Vagina (tissue), 2 donors: ENCODE measurements around the gene RASA3.

Source experiments
- CTCF ChIP-seq, 3 experiments: fragments of 450-650 bp in 2 of 3; fragments of 200-600 bp in 1 of 3; sonication (generic) in 1 of 3; IDR thresholded peaks; one replicate each; pipeline ENCODE4 v1.5.1; 2017 to 2019; ENCODE audit warnings: antibody characterized with exemption in 3 of 3, mild to moderate bottlenecking in 2 of 3, moderate library complexity in 2 of 3
- POLR2AphosphoS5 ChIP-seq, 2 donors: sonication (generic); formaldehyde crosslinking; IDR thresholded peaks; one replicate each; pipeline ENCODE4 v1.9.0; 2017; ENCODE audit warnings: antibody characterized with exemption in 2 of 2, mild to moderate bottlenecking in 2 of 2, low read depth in 1 of 2; ENCODE audit not compliant: insufficient read depth in 1 of 2

GRCh38 chr13:114082849-114083645 lies 49.4 kb downstream of the RASA3 start:
- no peak for TF ChIP-seq CTCF (IDR thresholded peaks at IDR 0.05)
- TF ChIP-seq POLR2AphosphoS5 (IDR thresholded peaks at IDR 0.05; ENCODE audit: insufficient read depth in 1 of 2, low read depth in 1 of 2), result no peak
